GM18502 (cell line): ENCODE data around the gene SHC1.

Source experiments
- ATAC-seq: cut with Tn5 transposase; IDR thresholded peaks from one replicate; pipeline ENCODE4 v1.9.1; 2021; ENCODE audit warnings: mild to moderate bottlenecking; ENCODE audit not compliant: unreplicated experiment, poor library complexity

Gene SHC1

DNA sequence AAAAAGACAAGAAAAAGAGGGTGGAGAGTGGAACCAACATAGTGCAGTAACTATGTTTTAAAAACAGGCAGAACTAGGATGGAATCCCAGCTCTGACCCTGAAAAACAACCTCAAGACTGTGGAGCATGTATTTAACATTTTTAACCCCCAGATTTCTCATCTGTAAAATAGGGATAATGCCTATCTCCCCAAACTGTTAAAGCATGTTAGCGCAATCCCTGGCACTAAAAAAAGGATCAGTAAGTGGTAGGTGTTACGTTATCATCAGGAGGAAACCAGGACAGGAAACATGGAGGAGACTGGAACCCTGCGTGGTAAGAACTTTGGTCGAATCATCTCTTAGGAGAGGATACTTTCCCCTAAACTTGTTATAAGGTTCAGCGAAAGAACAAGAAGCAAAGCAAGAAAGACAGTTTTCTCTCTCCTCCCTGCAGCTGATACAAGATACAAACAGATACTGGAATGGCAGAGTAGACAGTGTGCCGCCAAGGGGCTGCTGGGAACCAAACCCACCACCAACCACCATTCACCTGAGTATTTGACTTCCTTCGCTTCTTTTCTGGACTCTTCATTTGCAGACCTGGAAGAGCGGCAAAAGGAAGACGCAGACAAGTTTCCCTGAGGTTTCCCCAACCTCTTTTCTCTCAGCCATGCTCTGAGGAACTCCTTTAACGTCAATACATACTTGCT is 10.0 kb downstream of the SHC1 start:
- ATAC-seq = no peak

DNA sequence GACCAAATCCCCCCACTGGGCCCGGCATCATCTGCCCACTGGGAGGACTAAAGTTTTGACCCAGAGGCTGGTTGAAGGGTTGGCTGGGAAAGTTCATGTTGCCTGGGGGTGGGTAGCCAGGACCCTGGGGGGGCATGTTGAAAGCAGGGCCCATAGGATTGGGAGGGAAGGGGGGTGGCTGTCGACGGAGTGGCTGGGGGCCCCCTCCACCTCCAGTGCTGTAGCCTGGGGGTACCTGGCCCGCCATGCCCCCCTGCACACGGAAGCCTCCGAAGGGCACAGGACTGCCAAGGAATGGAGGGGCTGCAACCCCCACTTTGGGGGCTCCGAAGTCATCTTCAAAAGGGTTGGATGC is 11.1 kb downstream of the SHC1 start:
- ATAC-seq = no peak

DNA sequence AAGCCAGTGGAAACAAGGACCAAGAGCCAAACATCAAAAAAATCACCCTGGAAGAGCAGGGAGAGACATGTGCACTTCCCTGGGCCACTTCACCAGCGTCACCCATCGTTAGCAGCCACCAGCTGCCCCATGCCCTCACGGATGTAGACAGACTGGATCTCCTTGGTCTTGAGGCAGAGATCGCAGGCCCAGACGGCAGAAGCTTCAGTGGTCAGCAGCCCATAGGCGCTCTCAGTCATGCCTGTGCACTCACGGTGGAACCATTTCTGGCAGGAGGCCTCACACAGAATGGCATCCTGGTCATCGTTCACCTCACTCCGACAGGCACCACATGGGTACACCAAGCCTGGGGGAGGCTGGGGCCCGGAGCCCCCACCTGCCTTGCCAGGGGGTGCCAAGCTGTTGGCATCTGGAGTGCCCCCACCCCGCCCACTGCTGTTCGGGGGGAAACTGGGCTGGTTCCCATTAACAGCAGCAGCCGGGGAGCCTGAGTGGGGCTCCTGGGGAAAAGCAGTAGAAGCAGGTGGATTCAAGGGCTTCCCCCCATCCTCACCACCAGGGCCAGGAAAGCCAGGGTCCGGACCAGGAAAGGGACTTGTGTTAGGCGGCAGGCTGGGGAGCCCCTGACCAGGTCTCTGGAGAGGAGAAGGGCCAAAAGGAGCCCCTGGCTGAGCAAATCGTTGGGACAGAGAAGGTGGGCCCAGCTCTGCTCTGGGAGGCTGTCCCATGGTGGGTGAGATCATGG is 11.7 kb downstream of the SHC1 start:
- ATAC-seq = no peak

DNA sequence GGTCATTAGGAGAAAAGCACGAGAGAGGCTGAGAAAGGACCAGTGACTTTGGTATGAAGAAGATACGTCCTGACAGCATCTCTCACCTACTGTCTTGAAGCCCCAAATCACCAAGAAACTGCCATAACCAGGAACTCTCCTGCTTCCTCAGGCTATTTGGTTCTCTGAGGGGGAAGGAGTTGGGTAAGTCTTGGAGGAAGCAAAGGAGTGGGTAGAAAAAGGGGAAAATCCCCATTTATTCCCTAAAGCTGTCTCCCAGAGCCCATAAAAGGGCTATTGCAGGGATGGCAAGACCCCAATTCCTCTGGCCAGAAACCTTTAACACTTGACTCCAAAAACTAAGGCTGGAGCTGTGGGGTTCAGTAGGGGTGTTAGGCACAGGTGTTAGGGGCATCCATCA is 12.5 kb downstream of the SHC1 start:
- ATAC-seq = no peak

DNA sequence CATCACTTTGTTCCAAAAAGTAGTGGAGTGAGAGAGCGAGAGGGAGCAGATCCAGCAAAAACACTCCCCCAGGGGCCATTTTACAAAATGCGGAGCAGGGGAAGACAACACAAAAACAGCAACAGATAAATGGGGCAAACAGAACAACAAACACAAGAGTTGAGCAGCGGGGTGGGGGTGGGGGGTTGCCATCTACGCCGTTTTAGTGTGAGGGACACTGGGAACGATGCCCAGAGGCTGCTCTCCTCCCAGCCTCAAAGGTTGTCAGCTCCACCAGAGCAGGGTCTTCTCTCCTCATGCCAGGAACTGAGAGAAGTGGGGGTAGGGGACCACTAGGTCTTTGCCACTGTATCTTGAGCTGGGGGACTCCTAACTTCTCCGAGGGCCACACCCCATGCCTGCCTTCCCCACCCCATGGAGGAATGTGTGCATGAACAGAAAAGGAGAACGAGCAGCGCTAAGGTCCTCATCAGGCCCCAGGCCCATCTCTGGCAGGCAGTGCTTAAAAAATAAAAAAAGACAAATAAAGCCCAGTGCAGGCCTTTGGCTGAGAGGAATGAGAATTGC is 13.4 kb downstream of the SHC1 start:
- no peak for ATAC-seq

DNA sequence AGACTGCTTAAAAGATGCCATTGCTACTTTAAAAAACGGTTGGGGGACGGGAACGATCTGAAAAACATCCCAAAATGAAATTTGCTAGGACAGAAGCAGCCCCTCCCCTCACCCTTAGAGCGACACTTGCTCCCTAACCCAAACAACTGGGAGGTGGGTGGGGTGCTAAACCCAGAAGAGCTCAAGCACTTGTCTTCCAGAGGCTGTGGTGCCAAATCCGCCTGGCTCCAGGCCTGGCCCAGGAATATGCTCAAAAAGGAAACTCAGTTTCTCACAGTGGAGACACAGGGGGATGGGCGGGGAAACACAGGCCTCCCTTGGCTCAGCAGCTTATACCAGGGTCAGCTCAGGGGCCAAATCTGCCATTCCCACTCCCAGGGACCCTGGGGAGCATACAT is 14.0 kb downstream of the SHC1 start:
- no peak for ATAC-seq

DNA sequence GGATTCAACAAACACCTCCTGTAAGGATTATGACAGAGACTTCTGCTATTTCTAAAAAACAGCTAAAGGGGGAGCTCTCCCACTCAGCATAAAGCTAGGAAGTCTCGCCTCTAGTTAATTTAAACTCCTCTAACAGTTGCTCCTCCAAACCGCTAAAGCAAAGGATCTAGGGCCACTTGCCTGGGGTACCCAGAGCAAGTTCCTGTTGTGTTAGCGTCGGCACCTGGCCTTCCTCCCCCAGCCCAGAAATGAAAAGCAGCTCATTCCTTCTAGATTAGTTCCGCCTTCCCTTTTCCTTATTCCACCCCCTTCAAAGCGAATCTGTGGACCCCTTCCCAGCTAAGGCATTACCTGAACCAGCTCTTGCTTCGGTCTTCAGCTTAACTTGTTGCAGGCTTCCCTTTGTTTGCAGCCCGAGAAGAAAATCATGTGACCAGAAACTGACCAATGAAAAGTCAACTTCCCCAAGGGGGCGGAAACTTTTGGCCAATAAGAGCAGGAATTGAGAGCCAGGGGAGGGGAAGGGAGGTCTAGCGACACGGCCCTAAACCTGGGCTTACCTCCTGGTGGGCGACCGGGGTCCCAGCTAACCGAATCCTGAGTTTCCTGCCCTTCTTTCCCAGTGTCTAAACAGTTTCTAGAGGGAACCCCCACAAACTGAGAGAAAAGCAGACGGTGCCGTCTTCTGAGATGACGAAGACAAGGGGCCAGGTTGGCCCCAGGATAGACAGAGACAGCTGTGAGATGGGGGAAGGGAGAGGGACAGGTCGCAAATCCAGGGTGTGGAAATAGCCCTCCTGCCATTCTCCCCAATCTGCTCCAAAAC is 14.6 kb downstream of the SHC1 start, which contains the start of gene PBXIP1:
Gene PBXIP1 (minus strand): TSS at position 382 of the 826 bp plus-strand sequence. CDS start 2,378 bp downstream, outside the sequence.
- ATAC-seq = peak; percentile 57

DNA sequence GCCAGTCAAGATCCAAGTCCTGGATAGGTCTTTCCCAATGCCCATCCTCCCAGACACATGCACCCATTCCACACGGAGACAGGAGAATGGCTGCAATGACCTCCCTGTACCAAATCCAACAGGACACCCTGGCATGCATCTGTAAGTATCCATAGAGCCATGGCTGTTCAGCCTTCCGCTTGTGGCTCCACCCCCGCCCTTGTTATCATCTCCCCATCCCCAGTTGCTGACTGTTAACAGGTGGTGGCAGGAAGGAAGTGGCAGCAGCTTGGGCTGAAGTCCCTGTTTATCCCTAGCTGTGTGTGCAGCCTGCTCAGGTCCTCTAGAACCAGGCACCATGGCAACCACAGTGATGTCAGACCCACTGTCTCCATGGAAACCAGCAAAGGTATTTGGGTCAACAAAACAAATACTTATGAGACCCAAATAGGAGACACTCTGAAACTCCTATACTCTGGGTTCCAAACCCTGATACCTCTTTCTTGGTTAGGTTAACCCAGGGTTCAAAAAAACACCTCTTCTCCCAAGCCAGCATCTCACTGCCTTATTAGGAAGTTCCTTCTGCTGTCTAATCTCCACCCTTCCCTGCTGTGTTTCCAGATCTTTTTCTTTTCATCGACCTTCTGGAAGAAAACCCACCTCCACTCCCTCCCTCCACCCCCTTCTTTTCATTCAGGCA is 15.4 kb downstream of the SHC1 start:
- ATAC-seq = peak; percentile 60

DNA sequence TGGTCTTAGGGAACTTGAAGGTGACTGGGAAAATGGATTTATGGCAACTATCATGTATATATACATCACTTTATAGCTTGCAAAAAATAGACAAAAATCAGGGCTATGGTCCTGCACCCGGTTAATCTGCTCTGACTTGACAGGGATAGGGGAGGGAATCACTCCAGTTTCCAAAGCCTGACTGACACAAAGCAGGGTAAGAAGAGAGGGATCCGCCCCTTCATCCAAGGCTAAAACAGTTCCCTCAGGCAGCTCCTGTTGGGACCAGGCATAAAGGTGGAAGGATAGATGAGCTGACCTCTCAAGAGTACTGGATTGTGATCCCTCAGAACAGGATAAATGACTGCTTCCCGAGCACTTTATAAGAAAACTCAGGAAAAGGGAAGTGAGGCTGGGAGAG is 16.0 kb downstream of the SHC1 start:
- ATAC-seq = no peak

DNA sequence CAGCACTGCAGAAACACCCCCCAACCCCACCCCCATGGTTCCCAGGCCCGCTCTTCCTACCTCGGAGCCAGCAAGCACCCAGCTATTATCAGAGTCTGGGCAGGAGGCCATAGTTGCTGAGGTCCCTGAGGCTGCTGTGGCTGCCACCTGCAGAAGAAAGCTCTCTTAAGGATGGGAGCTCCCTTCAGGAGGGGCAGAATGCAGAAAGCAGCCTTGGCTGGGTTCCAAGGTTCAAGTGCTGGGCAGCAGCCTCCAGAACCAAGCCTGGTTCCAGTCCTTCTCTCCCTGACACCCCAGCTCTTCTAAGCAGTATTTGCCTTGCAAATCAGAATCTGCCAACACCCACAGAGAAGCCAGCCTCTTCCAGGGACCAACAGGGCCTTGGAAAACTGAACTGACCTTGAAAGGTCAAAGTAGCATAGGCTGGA is 16.9 kb downstream of the SHC1 start:
- ATAC-seq = no peak

DNA sequence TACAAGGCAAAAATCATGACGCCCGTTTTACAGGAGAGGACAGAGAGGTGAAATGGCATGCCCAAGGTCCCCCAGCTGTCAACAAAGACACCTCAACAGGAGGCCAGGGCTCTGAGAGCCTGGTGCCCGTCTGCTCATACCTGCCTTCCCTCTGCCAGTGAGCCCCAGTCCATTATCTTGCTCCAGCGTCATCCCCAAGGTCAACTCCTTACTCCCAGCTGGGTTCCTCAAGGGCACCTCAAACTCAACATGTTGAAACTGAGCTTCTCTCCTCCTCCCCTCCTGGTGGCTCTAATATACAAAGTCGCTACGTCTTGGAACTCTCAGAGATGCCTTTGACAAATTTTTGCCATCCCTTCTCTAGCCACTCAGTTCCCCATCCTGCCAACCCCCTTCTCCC is 17.9 kb downstream of the SHC1 start:
- no peak for ATAC-seq

DNA sequence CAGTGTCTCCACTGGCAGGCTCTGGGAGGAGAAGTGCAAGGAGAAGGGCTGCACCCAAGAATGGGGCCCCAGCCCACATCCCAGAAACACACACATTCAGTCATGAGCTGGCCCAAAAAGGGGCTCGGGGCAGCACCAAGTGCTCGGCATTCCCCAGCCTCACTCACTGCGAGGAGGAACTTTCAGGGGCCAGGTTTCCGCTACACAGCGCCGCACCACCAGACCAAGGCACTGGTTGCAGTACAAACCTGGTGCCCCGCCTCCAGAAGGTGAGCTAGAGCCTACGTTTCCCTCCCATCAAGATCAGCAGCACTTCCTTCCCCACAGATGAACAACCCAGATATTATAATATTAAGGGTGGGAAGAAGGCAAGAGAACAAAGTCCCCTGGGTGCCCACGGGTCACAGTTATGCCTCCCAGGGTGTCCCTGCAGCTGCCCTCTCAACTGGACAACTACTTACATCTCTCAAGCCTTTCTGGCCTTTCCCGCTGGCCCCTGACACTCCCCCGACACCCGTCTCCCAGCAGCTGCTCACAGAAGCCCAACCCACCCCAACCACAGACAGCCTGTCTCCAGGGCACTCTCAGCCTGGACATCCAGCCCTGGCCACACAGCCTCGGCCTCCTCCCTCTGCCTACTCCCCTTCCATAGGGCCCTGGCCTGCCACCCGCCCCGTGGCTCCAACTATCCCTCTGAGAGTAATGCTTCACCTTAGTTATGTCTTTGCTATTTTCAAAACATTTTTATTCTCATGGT is 18.5 kb downstream of the SHC1 start:
- ATAC-seq = no peak

DNA sequence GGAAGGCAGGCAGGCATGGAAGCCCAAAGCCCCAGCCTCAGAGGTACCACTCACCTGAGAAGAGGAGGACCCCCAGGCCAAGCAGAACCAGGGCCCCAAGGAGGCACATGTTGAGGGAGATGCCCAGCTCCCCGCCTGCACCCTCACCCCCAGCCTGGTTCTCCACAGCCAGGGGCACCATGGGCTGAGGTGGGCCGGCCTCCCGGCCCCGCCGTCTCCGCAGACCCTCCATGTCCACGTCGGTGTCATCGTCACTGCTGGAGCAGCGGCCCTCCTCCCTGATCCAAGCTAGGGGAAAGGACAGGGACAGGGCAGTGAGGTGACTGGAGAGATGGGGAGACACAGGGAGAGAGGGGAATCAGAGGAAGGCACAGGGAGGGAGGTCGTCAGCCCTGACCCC is 22.5 kb downstream of the SHC1 start:
- ATAC-seq = no peak

DNA sequence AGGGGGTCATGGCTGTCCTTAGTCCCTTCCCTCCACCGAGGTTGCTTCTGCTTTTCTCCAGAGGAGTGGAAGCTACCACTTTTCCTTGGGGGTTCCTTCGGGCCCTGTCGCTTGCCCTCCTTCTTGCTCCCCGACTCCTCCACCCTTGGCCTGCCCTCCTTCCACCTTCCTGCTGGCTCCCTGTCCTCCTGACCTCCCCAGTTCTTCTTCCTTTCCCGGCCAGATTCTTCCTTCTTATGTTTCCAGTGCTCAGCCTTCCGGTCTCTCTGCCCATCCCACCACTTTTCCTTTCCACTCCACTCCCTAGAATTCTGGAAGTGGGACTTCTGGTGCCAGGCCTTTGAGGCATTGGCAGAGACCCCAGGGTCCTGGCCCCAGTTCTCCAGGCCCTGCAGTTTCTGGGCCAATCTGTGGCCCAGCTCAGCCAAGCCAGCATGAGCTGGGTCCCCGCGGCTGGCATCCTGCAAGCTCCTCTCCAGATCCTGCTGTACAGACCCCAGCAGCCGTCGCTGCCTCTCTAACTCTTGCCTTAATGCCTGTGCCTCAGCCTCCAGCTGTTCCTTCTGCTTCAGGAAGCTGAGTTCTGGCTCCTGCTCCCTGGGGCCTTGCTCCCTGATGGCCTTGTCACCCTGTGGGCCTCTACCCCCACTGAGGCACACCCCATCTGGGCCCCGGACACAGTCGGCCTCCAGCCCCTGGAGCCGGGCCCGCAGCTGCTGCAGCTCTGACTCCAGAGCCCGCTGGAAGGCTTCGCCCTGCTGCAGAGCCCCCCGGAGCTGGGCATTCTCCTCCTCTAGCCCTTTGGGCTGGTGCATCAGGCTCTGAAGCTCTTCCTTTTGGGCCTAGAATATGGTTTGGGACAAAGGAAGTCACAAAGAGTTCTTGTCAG is 24.3 kb downstream of the SHC1 start:
- ATAC-seq = no peak

DNA sequence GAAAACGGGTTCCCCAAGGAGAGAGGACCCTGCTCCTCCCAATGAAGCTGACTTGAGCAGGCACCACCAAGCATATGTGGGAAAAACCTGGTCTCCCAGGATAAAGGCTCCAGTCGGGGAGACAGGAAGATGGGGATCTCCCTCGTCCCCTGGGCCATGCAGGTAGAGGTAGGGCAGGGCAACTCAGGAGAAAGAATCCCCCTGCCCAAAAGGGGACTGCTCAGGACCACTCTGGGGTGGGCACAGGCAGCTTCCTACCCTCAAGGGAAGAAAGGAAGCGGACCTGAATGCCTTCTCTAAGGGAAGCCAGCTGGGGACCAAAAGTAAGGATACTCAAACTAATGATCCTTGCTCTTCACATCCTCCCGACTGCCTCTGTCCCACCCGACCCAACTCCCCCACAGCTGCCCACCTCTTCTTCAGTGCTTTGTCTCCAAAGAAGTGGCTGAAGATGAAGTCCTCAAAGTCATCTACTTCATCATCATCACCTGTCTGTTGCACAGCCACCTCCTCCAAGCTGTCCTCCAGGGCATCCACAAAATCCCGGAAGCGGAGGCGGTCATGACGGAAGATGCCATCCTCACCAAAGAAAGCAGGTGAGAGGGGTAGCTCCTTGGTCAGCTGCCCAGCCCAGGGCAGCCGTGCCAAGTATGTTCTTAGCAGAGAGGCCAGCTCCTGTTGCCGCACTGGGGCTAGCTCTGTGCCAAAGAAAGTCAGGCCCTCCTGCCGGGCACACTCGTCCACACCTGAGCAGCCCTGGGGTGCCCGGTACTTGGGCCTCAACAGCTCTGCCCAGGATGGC is 25.2 kb downstream of the SHC1 start:
- no peak for ATAC-seq

DNA sequence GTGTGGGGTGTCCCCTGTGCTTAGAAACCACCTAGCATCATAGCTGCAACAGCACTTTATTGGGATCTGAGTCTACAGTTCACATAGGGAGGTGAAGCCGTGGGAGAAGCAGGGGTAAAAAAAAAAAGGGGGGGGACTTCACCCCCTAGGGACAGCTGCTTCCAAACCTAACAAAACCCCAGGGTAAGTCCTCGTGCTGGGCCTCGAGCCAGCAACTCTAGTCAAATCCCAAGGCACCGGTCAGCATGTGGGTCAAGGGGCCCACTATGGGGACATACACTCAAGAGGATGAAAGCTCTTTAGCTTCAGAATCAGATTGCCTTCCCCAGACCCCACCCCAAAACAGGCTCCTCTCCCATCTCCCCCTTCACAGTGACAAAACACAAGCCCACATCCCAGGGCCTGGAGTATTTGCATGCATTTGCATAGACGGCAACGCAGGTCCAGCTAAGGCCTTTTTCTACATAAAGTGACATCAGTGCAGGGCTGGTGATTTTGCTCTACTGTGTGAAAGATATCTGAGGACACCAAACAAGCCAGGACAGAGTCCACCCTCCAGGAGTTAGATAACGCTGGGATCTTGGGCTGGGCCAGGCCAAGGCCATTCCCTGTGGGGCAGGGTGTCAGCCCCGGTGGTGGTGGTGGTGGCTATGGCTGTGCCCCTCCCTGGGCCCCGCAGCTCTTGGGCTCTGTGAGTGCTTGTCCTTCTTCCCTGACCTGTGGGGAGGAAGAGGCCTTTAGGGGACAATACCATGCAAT is 26.0 kb downstream of the SHC1 start:
- ATAC-seq = no peak
